Measurements from ENCODE around the gene SLC23A1. TPM values are rescaled to one million over a fixed set of nuclear protein-coding genes. Genes with fewer than 3 reads are reported as not detected.

Gene SLC23A1
- total RNA-seq, 1 donor from 2014 or later = not detected

- Mint-ChIP-seq H3K27me3 (ENCODE audit: low read depth) (peaks cover 6% of the 10 kb centered on the region), H3K4me1 (peaks cover 23% of the 10 kb centered on the region), H3K4me3 (peak overlapping the region; percentile 54), H3K36me3 (ENCODE audit: low read depth) (peaks cover 4% of the 10 kb centered on the region), H3K27ac (ENCODE audit: unreplicated experiment) (peak overlapping the region; percentile 57), H3K9me3 (no peaks in the 10 kb centered on the region)
- TF ChIP-seq, protein P1, sequence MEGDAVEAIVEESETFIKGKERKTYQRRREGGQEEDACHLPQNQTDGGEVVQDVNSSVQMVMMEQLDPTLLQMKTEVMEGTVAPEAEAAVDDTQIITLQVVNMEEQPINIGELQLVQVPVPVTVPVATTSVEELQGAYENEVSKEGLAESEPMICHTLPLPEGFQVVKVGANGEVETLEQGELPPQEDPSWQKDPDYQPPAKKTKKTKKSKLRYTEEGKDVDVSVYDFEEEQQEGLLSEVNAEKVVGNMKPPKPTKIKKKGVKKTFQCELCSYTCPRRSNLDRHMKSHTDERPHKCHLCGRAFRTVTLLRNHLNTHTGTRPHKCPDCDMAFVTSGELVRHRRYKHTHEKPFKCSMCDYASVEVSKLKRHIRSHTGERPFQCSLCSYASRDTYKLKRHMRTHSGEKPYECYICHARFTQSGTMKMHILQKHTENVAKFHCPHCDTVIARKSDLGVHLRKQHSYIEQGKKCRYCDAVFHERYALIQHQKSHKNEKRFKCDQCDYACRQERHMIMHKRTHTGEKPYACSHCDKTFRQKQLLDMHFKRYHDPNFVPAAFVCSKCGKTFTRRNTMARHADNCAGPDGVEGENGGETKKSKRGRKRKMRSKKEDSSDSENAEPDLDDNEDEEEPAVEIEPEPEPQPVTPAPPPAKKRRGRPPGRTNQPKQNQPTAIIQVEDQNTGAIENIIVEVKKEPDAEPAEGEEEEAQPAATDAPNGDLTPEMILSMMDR (conservative IDR thresholded peaks at IDR 0.05) = no peak
- no peak for DNase-seq (ENCODE audit: low read depth, low spot score)
These were observed 18.4 kb upstream of the SLC23A1 start for GRCh38 chr5:139401546-139401945.

- no peak for DNase-seq (ENCODE audit: low read depth, low spot score)
- peaks cover 4% of the 10 kb centered on the region for H3K36me3 Mint-ChIP-seq (ENCODE audit: low read depth)
- peaks cover 23% of the 10 kb centered on the region for H3K4me1 Mint-ChIP-seq
- TF ChIP-seq, protein P1 (conservative IDR thresholded peaks at IDR 0.05) = no peak
- H3K27ac Mint-ChIP-seq (ENCODE audit: unreplicated experiment) = no peak overlapping the region
- H3K4me3 Mint-ChIP-seq = no peak overlapping the region
- peaks cover 22% of the 10 kb centered on the region for H3K27me3 Mint-ChIP-seq (ENCODE audit: low read depth)
- H3K9me3 Mint-ChIP-seq = no peaks in the 10 kb centered on the region
These were observed 16.5 kb upstream of the SLC23A1 start for GRCh38 chr5:139399501-139400121.

DNA sequence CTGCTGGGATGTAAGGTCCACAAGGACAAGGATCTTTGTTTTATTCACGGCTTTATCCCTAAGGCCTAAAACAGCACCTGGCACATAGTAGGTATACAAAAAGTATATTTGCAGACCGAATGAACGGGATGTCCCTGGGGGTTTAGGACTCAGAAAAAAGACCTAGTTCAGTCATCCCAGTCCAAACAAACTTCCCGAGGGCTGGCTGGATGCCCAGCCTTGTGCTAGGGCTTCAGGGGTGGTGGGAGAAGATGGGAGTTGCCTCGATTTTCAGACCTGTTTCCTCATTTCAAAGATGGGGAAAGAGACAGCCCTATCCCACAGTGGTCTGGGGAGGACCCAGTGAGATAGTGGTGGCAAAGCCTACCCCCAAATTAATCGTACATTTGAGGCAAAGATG, 14.8 kb upstream of the SLC23A1 start:
- Mint-ChIP-seq H3K36me3 (ENCODE audit: low read depth) (peaks cover 4% of the 10 kb centered on the region), H3K9me3 (no peaks in the 10 kb centered on the region), H3K4me3 (no peak overlapping the region), H3K27ac (ENCODE audit: unreplicated experiment) (no peak overlapping the region), H3K27me3 (ENCODE audit: low read depth) (peaks cover 38% of the 10 kb centered on the region), H3K4me1 (peaks cover 6% of the 10 kb centered on the region)
- TF ChIP-seq, protein P1 (conservative IDR thresholded peaks at IDR 0.05) = no peak
- no peak for DNase-seq (ENCODE audit: low read depth, low spot score)

GRCh38 chr5:139396691-139397090, 13.6 kb upstream of the SLC23A1 start:
- no peak for DNase-seq (ENCODE audit: low read depth, low spot score)
- peaks cover 46% of the 10 kb centered on the region for H3K27me3 Mint-ChIP-seq (ENCODE audit: low read depth)
- H3K4me3 Mint-ChIP-seq = peak overlapping the region; percentile 73
- peaks cover 4% of the 10 kb centered on the region for H3K36me3 Mint-ChIP-seq (ENCODE audit: low read depth)
- no peaks in the 10 kb centered on the region for H3K9me3 Mint-ChIP-seq
- no peak overlapping the region for H3K27ac Mint-ChIP-seq (ENCODE audit: unreplicated experiment)
- TF ChIP-seq, protein P1 (conservative IDR thresholded peaks at IDR 0.05) = no peak
- peaks cover 2% of the 10 kb centered on the region for H3K4me1 Mint-ChIP-seq

GRCh38 chr5:139395844-139396640, 12.9 kb upstream of the SLC23A1 start:
- peaks cover 5% of the 10 kb centered on the region for H3K4me1 Mint-ChIP-seq
- no peak for DNase-seq (ENCODE audit: low read depth, low spot score)
- H3K36me3 Mint-ChIP-seq (ENCODE audit: low read depth) = peaks cover 4% of the 10 kb centered on the region
- TF ChIP-seq, protein P1 (conservative IDR thresholded peaks at IDR 0.05) = no peak
- H3K27me3 Mint-ChIP-seq (ENCODE audit: low read depth) = peaks cover 53% of the 10 kb centered on the region
- H3K4me3 Mint-ChIP-seq = peak overlapping the region; percentile 73
- no peaks in the 10 kb centered on the region for H3K9me3 Mint-ChIP-seq
- H3K27ac Mint-ChIP-seq (ENCODE audit: unreplicated experiment) = no peak overlapping the region

Measured in neural crest cell (in vitro differentiated cells).